ENCODE measurements around the gene QKI. TPM values are rescaled to one million over a fixed set of nuclear protein-coding genes. Genes with fewer than 3 reads are reported as not detected.

QKI gene
- total and polyA plus RNA-seq, 10 of the 15 experiments (the other 5 are each of a cell fraction or from before 2014, with no cell fraction given), result 4.7 to 72.5 (median 38.9) TPM

DNA sequence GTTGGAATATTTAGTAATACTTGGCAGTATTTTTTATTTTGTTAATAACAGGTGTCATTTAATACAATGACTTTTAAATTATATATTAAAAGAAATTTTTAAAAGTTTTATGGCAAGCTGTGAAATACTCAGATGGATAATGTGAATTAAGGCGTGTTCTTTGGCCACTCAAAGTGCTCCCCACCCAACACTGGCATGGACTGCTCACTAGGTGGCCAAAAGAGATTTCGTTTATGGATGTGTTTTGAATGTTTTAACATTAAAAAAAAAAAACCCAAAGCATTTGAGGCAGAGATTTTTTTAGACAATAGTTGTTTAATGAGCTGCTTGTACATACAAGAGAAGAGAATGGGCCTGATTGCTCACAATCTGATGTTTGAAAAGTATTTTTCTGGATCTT lies 86.5 kb downstream of the QKI start:
- intact Hi-C loops (cut with micrococcal nuclease; ENCODE audit: unreplicated experiment), result no loop called here
- no peak for FAIRE-seq
- RAD21 ChIA-PET (ENCODE audit: unreplicated experiment), result no interaction called here

DNA sequence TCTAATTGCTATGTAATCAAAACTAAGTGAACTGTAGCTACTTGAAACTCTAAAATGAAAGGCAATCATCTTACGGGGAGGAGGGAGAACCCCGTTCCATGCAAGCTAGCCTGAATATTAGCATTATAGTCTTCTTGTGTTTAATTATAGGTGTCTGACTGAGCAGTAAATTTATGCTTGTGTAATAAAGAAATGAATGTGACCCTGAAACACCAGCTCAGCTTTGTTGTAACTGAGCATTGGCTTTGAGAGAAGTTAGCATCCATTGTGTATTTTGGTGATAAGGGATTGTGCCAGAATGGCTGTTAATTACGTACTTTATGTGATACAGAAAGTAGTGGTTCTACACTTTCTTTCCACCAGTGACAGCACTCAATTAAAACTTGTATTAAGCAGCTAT lies 86.9 kb downstream of the QKI start:
- DNase-seq (ENCODE audit: low read depth, low spot score), result no peak
- Histone ChIP-seq H3K9me3 (replicated peaks; ENCODE audit: control insufficient read depth, insufficient read depth, low read length) (peaks cover 17% of the 10 kb centered on the region), H3K4me3 (no peak overlapping the region), H3K27ac (ENCODE audit: control insufficient read depth, insufficient read depth) (no peak overlapping the region), H4K20me1 (ENCODE audit: control insufficient read depth, insufficient read depth) (no peaks in the 10 kb centered on the region), H3K9ac (ENCODE audit: control insufficient read depth, insufficient read depth, low read length) (no peak overlapping the region), H3K4me2 (ENCODE audit: control insufficient read depth, insufficient read depth) (no peak overlapping the region), H3K79me2 (ENCODE audit: control insufficient read depth, insufficient read depth, low read length) (peaks cover 34% of the 10 kb centered on the region), H2AFZ (ENCODE audit: control insufficient read depth, low read depth, low read length) (no peak overlapping the region), H3K27me3 (replicated peaks in 1 of 2; ENCODE audit: control insufficient read depth in 2 of 2, insufficient read depth in 2 of 2, low read length in 1 of 2) (no peaks in the 10 kb centered on the region), H3K36me3 (ENCODE audit: control insufficient read depth in 2 of 2, insufficient read depth in 2 of 2, low read length in 1 of 2) (peaks cover 0 to 2% of the 10 kb centered on the region in 2 experiments; a peak in 1 of 4 replicates), H3K4me1 (ENCODE audit: control insufficient read depth, insufficient read depth, low read length) (no peaks in the 10 kb centered on the region)
- 79% methylated on average over 3 of the region's 3 CpGs for WGBS (ENCODE audit: insufficient coverage, insufficient replicate concordance, low lambda C conversion rate, missing lambda C conversion rate)
- BruUV-seq (replicated peaks), result no TSS peak
- intact Hi-C loops (cut with micrococcal nuclease; ENCODE audit: unreplicated experiment) (no loop called here), in situ Hi-C loops (cut with MboI) (no loop called here)
- SMC1A ChIA-PET (ENCODE audit: uncharacterized antibody, unreplicated experiment), result interaction anchor here (0.8 to 1.1 kb wide), 2 partner anchors 13 to 18 kb away, joined by 3 to 4 read pairs; no protein-coding TSS in a partner anchor
- no peak for ATAC-seq
- FAIRE-seq, result no peak
- POLR2A ChIA-PET, result no interaction called here
- RAD21 ChIA-PET (ENCODE audit: unreplicated experiment), result no interaction called here
- CTCF ChIA-PET, result interaction anchor here (0.6 kb wide), 1 partner anchor 1414 kb away, joined by 3 read pairs; no protein-coding TSS in a partner anchor
- TF ChIP-seq, protein P1, sequence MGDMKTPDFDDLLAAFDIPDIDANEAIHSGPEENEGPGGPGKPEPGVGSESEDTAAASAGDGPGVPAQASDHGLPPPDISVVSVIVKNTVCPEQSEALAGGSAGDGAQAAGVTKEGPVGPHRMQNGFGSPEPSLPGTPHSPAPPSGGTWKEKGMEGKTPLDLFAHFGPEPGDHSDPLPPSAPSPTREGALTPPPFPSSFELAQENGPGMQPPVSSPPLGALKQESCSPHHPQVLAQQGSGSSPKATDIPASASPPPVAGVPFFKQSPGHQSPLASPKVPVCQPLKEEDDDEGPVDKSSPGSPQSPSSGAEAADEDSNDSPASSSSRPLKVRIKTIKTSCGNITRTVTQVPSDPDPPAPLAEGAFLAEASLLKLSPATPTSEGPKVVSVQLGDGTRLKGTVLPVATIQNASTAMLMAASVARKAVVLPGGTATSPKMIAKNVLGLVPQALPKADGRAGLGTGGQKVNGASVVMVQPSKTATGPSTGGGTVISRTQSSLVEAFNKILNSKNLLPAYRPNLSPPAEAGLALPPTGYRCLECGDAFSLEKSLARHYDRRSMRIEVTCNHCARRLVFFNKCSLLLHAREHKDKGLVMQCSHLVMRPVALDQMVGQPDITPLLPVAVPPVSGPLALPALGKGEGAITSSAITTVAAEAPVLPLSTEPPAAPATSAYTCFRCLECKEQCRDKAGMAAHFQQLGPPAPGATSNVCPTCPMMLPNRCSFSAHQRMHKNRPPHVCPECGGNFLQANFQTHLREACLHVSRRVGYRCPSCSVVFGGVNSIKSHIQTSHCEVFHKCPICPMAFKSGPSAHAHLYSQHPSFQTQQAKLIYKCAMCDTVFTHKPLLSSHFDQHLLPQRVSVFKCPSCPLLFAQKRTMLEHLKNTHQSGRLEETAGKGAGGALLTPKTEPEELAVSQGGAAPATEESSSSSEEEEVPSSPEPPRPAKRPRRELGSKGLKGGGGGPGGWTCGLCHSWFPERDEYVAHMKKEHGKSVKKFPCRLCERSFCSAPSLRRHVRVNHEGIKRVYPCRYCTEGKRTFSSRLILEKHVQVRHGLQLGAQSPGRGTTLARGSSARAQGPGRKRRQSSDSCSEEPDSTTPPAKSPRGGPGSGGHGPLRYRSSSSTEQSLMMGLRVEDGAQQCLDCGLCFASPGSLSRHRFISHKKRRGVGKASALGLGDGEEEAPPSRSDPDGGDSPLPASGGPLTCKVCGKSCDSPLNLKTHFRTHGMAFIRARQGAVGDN (IDR thresholded peaks at IDR 0.05), result no peak
- no peak for TF ChIP-seq DPF2 (IDR thresholded peaks at IDR 0.05)
- no peak for TF ChIP-seq MEF2A (IDR thresholded peaks at IDR 0.05; ENCODE audit: insufficient read depth, low read depth, low read length)
- TF ChIP-seq, protein P2, sequence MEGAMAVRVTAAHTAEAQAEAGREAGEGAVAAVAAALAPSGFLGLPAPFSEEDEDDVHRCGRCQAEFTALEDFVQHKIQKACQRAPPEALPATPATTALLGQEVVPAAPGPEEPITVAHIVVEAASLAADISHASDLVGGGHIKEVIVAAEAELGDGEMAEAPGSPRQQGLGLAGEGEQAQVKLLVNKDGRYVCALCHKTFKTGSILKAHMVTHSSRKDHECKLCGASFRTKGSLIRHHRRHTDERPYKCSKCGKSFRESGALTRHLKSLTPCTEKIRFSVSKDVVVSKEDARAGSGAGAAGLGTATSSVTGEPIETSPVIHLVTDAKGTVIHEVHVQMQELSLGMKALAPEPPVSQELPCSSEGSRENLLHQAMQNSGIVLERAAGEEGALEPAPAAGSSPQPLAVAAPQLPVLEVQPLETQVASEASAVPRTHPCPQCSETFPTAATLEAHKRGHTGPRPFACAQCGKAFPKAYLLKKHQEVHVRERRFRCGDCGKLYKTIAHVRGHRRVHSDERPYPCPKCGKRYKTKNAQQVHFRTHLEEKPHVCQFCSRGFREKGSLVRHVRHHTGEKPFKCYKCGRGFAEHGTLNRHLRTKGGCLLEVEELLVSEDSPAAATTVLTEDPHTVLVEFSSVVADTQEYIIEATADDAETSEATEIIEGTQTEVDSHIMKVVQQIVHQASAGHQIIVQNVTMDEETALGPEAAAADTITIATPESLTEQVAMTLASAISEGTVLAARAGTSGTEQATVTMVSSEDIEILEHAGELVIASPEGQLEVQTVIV (IDR thresholded peaks at IDR 0.05; ENCODE audit: borderline replicate concordance, partially characterized antibody), result no peak
- TF ChIP-seq IKZF2 (IDR thresholded peaks at IDR 0.05), result no peak

More for the DNA sequence above, 86.5 kb downstream of the QKI start:
- TF ChIP-seq KAT2A (conservative IDR thresholded peaks at IDR 0.05; ENCODE audit: control insufficient read depth, low read depth, low read length), result no peak
- no peak for TF ChIP-seq MEF2B (IDR thresholded peaks at IDR 0.05; ENCODE audit: partially characterized antibody, poor library complexity, severe bottlenecking)
- no peak for TF ChIP-seq SPI1 (IDR thresholded peaks at IDR 0.05; ENCODE audit: borderline replicate concordance, insufficient read depth, low read depth, low read length)
- no peak for TF ChIP-seq EP300 (IDR thresholded peaks at IDR 0.05; ENCODE audit: borderline replicate concordance in 1 of 2, control insufficient read depth in 1 of 2, low read depth in 2 of 2, low read length in 2 of 2)
- no peak for TF ChIP-seq SREBF2 (IDR thresholded peaks at IDR 0.05; ENCODE audit: low read length)
- no peak for TF ChIP-seq MEF2A (IDR thresholded peaks at IDR 0.05; ENCODE audit: insufficient read depth, low read depth, low read length)
- TF ChIP-seq RAD21 (IDR thresholded peaks at IDR 0.05; ENCODE audit: insufficient read depth, low read depth, low read length), result no peak
- no peak for TF ChIP-seq BMI1 (IDR thresholded peaks at IDR 0.05; ENCODE audit: borderline replicate concordance)
- TF ChIP-seq POLR2A (IDR thresholded peaks at IDR 0.05; ENCODE audit: low read depth, low read length), result no peak
- Histone ChIP-seq H3K4me3 (no peak overlapping the region), H3K4me2 (ENCODE audit: control insufficient read depth, insufficient read depth) (no peak overlapping the region), H3K9me3 (replicated peaks; ENCODE audit: control insufficient read depth, insufficient read depth, low read length) (peaks cover 17% of the 10 kb centered on the region), H3K79me2 (ENCODE audit: control insufficient read depth, insufficient read depth, low read length) (peaks cover 36% of the 10 kb centered on the region), H3K36me3 (ENCODE audit: control insufficient read depth in 2 of 2, insufficient read depth in 2 of 2, low read length in 1 of 2) (peaks cover 0 to 2% of the 10 kb centered on the region in 2 experiments; a peak in 1 of 4 replicates), H4K20me1 (ENCODE audit: control insufficient read depth, insufficient read depth) (no peaks in the 10 kb centered on the region), H3K27me3 (replicated peaks in 1 of 2; ENCODE audit: control insufficient read depth in 2 of 2, insufficient read depth in 2 of 2, low read length in 1 of 2) (no peaks in the 10 kb centered on the region), H3K9ac (ENCODE audit: control insufficient read depth, insufficient read depth, low read length) (no peak overlapping the region), H2AFZ (ENCODE audit: control insufficient read depth, low read depth, low read length) (no peak overlapping the region), H3K27ac (ENCODE audit: control insufficient read depth, insufficient read depth) (no peak overlapping the region), H3K4me1 (ENCODE audit: control insufficient read depth, insufficient read depth, low read length) (no peaks in the 10 kb centered on the region)
- DNase-seq (ENCODE audit: low read depth, low spot score) (no peak), ATAC-seq (no peak)
- SMC1A ChIA-PET (ENCODE audit: uncharacterized antibody, unreplicated experiment), result interaction anchor here (0.8 kb wide), 1 partner anchor 19 kb away, joined by 3 read pairs; no protein-coding TSS in a partner anchor
- 94% methylated on average over 2 of the region's 2 CpGs for WGBS (ENCODE audit: insufficient coverage, insufficient replicate concordance, low lambda C conversion rate, missing lambda C conversion rate)
- BruUV-seq (replicated peaks), result no TSS peak
- CTCF ChIA-PET, result interaction anchor here (0.6 to 1.0 kb wide), 2 partner anchors 11 to 1414 kb away, joined by 3 read pairs; no protein-coding TSS in a partner anchor
- POLR2A ChIA-PET, result no interaction called here
- in situ Hi-C loops (cut with MboI), result no loop called here
